Adrenal gland (tissue), 5 donors: Measurements from ENCODE around the gene RTL10.

Experiments
- POLR2A ChIP-seq, 2 donors: fragments of 450-650 bp; IDR thresholded peaks; one replicate each; pipeline ENCODE4 v1.6.1; 2017; ENCODE audit warnings: antibody characterized with exemption in 2 of 2, mild to moderate bottlenecking in 2 of 2, moderate library complexity in 1 of 2
- TF ChIP-seq, protein P1 (sequence below), 6 experiments: fragments of 450-650 bp in 4 of 6; fragments of 200-600 bp in 2 of 6; sonication (generic) in 1 of 6; IDR thresholded peaks; 1 replicate in 5 of 6; 2 replicates in 1 of 6; pipeline versions ENCODE4 v1.5.1 to v1.8.0; 2016 to 2021; ENCODE audit warnings: antibody characterized with exemption in 6 of 6, mild to moderate bottlenecking in 2 of 6, moderate library complexity in 1 of 6
- donor health status: DM: no; HTN: no; CAD: no.

DNA sequence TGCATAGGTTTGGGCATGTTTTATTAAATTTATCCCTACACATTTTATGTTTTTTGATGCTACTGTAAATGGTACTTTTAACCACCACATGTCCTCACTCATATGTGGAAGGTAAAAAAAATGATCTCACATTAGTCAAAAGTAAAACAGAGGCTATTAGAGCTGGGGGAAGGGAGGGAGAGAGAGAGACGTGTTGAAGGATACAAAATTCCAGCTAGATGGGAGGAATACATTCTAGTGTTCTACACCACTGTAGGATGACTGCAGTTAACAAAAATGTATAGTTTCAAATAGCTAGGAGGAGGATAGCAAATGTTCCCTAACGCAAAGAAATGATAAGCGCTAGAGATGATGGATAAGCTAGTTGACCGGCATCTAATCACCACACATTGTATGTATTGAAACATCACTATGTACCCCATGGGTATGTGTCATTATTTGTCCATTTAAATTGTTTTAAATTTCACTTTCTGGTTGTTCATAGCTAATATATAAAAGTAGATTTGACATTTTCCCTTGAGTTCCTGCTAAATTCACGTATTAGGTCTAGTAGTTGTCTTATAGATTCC lies 9.9 kb upstream of the RTL10 start:
- TF ChIP-seq, protein P1, sequence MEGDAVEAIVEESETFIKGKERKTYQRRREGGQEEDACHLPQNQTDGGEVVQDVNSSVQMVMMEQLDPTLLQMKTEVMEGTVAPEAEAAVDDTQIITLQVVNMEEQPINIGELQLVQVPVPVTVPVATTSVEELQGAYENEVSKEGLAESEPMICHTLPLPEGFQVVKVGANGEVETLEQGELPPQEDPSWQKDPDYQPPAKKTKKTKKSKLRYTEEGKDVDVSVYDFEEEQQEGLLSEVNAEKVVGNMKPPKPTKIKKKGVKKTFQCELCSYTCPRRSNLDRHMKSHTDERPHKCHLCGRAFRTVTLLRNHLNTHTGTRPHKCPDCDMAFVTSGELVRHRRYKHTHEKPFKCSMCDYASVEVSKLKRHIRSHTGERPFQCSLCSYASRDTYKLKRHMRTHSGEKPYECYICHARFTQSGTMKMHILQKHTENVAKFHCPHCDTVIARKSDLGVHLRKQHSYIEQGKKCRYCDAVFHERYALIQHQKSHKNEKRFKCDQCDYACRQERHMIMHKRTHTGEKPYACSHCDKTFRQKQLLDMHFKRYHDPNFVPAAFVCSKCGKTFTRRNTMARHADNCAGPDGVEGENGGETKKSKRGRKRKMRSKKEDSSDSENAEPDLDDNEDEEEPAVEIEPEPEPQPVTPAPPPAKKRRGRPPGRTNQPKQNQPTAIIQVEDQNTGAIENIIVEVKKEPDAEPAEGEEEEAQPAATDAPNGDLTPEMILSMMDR (IDR thresholded peaks at IDR 0.05), result no peak
- TF ChIP-seq POLR2A (IDR thresholded peaks at IDR 0.05), result no peak
